Prostate gland (tissue), 2 donors: ENCODE measurements around the gene SLC5A1. TPM values are rescaled to one million over a fixed set of nuclear protein-coding genes. Genes with fewer than 3 reads are reported as not detected.

ENCODE experiments used
- DNase-seq: peaks from one replicate; pipeline ENCODE4 v3.0.0-alpha.2; 2019; ENCODE audit warnings: low spot score
- H3K27ac ChIP-seq, 2 donors: fragments of 200-600 bp; sonication (generic); 2 replicates each; pipeline ENCODE4 v1.5.1; 2017 to 2019
- H3K27me3 ChIP-seq: fragments of 200-600 bp; sonication (generic); replicated peaks from 2 replicates; pipeline ENCODE4 v1.5.1; 2019; ENCODE audit not compliant: insufficient read depth
- H3K36me3 ChIP-seq, 2 donors: fragments of 200-600 bp; sonication (generic); 1 replicate in 1 of 2; 2 replicates in 1 of 2; pipeline versions ENCODE4 v1.5.1 to v1.8.1; 2017 to 2019
- H3K4me1 ChIP-seq: fragments of 200-600 bp; sonication (generic); replicated peaks from 2 replicates; pipeline ENCODE4 v1.5.1; 2019
- H3K4me3 ChIP-seq, 2 donors: fragments of 200-600 bp; sonication (generic); 2 replicates each; pipeline ENCODE4 v1.5.1; 2017 to 2019
- H3K9me3 ChIP-seq: fragments of 200-600 bp; sonication (generic); 2 replicates; pipeline ENCODE4 v1.5.1; 2017
- POLR2A ChIP-seq: fragments of 450-650 bp; IDR thresholded peaks from one replicate; pipeline ENCODE4 v1.6.1; 2016; ENCODE audit warnings: antibody characterized with exemption, mild to moderate bottlenecking
- POLR2AphosphoS5 ChIP-seq: sonication (generic); formaldehyde crosslinking; IDR thresholded peaks from one replicate; pipeline ENCODE4 v1.6.1; 2017; ENCODE audit warnings: antibody characterized with exemption
- WGBS: methylation state at CpG from one replicate; pipeline ENCODE4 v1.1.5; 2018; 5-methylcytosine and 5-hydroxymethylcytosine counted together
- intact Hi-C: fragments of 100-400 bp; cut with DNase I; formaldehyde crosslinking; loops from one replicate; pipeline ENCODE4 v1.14.2; 2022
- total RNA-seq, 2 donors: library from RNA; depleted of rRNA; stranded (reverse); fragments of >200 nt; gene quantifications; one replicate each; pipeline ENCODE4 v1.1.0, GENCODE V29; 2016
- TF ChIP-seq, protein P1 (sequence below), 4 experiments: fragments of 200-600 bp in 2 of 4; fragments of 450-650 bp in 2 of 4; sonication (generic) in 2 of 4; IDR thresholded peaks; 1 replicate in 3 of 4; 2 replicates in 1 of 4; pipeline ENCODE4 v1.5.1; 2016 to 2019; ENCODE audit warnings: antibody characterized with exemption in 4 of 4, mild to moderate bottlenecking in 2 of 4, moderate library complexity in 2 of 4

SLC5A1 gene
- total RNA-seq, 2 donors from 2014 or later, result 2.9 to 4.8 TPM

DNA sequence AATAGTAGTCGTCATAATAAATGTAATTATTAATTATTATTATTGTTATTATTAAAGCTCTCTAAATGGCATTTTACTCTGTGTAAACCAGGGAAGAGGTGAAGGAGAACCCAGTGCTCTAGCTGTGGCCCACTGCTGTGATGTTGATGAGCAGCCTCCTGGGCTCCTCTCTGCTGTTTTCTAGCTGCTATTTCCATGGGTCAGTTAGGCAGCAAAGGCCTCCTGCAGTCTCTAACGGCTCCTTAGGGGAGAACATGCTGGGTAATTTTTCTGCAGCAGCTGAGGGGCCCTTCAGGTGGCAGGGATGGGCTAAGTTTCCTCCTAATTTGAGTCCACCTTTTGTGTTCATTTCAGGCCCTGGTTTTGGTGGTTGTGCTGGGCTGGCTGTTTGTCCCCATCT, 24.6 kb downstream of the SLC5A1 start:
- DNase-seq, result no peak
- TF ChIP-seq POLR2A (no peak), POLR2AphosphoS5 (no peak)
- TF ChIP-seq, protein P1, sequence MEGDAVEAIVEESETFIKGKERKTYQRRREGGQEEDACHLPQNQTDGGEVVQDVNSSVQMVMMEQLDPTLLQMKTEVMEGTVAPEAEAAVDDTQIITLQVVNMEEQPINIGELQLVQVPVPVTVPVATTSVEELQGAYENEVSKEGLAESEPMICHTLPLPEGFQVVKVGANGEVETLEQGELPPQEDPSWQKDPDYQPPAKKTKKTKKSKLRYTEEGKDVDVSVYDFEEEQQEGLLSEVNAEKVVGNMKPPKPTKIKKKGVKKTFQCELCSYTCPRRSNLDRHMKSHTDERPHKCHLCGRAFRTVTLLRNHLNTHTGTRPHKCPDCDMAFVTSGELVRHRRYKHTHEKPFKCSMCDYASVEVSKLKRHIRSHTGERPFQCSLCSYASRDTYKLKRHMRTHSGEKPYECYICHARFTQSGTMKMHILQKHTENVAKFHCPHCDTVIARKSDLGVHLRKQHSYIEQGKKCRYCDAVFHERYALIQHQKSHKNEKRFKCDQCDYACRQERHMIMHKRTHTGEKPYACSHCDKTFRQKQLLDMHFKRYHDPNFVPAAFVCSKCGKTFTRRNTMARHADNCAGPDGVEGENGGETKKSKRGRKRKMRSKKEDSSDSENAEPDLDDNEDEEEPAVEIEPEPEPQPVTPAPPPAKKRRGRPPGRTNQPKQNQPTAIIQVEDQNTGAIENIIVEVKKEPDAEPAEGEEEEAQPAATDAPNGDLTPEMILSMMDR (IDR thresholded peaks at IDR 0.05), result no peak
- H3K4me3 ChIP-seq, result no peak overlapping the region
- H3K27me3 ChIP-seq, result no peaks in the 10 kb centered on the region
- H3K27ac ChIP-seq, result no peak overlapping the region
- 44% methylated on average over 2 of the region's 2 CpGs for WGBS
- H3K4me1 ChIP-seq, result no peaks in the 10 kb centered on the region
- intact Hi-C loops, result no loop called here
- no peaks in the 10 kb centered on the region for H3K36me3 ChIP-seq
- no peaks in the 10 kb centered on the region for H3K9me3 ChIP-seq

DNA sequence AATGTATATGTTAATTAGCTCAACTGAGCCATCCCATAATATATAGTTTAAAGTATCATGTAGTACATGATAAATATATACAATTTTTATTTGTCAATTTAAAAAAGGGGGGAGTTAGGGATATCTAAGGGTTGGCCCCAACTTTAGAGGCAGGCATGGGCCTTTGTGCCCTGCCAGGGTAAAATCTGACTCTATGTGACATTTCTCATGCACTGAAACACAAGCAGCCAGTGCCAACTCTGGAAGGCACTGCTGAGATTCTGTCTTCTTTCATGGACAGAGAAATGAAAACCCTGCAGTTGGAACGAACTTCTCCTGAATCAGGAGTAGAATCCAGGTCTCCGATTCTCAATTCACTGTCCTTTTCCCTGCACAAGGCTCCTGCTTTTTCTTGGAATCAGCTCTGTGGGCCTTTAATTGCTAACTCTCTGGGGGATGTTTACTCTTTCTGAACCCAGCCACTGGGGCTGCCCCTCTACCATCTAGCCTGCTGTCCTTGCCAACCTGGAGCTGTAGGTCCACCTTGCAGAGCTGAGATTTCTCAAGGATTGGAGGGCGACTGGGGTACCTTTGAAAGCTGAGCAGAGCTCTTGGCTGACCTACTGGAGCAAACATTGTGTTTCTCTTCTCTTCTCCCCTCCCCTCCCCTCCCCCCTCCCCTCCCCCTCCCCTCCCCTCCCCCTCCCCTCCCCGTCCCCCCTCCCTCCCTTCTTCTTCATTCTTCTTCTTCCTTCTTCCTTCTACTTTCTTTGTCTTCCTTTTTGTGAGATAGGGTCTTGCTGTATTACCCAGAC, 26.7 kb downstream of the SLC5A1 start:
- H3K27ac ChIP-seq, result no peak overlapping the region
- H3K4me3 ChIP-seq, result no peak overlapping the region
- H3K4me1 ChIP-seq, result no peaks in the 10 kb centered on the region
- no peak for DNase-seq
- WGBS, result 73% methylated on average over 4 of the region's 4 CpGs
- no peaks in the 10 kb centered on the region for H3K36me3 ChIP-seq
- H3K9me3 ChIP-seq, result no peaks in the 10 kb centered on the region
- no peaks in the 10 kb centered on the region for H3K27me3 ChIP-seq
- TF ChIP-seq, protein P1 (IDR thresholded peaks at IDR 0.05), result no peak
- TF ChIP-seq POLR2A (no peak), POLR2AphosphoS5 (no peak)
- intact Hi-C loops, result no loop called here

DNA sequence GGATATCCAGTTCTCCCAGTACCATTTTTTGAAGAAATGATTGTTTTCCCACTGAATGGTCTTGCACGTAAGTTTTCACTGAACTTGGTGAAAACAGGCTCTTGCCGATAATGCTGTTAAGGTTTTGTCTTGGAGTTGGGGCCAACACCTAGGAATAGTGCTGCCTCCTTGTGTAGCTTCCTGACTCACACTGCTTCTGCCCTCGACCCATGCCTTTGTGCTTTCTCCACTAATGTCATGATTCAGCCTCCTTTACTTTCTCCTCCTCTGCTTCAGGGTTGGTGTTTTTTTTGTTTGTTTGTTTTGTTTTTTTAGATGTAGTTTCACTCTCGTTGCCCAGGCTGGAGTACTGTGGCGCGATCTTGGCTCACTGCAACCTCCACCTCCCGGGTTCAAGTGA, 30.2 kb downstream of the SLC5A1 start:
- WGBS, result 86% methylated on average over 7 of the region's 7 CpGs

DNA sequence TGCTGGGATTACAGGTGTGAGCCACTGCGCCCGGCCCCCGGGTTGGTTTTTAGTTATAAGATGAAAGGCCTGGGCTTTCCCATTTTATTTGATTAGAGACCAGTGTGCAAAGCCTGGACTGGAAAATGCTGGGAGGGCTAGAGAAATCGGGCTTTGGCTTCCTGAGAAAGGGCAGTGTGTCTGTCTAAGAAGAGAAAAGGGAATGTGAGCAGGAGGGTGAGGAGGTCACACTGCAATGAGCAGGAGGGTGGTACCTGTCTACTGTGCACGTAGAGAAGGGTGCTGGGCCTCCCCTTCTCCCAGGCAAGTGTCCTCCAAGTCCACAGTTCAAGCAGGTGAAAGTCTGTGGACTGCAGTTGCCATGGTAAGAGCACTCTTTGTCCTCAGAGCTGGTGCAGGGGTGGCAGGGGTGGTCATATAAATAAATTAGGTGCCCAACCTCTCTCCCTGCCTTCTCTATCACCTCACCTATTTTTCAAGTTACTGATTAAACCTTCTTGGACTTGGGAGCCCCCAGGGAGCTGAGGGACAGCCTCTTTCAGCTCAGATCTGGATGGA, 30.8 kb downstream of the SLC5A1 start:
- TF ChIP-seq POLR2A, result no peak
- TF ChIP-seq, protein P1 (IDR thresholded peaks at IDR 0.05), result no peak
- TF ChIP-seq POLR2AphosphoS5, result no peak
- DNase-seq, result no peak
- no peak overlapping the region for H3K27ac ChIP-seq
- no peaks in the 10 kb centered on the region for H3K27me3 ChIP-seq
- H3K4me1 ChIP-seq, result no peaks in the 10 kb centered on the region
- H3K36me3 ChIP-seq, result no peaks in the 10 kb centered on the region
- intact Hi-C loops, result no loop called here
- H3K4me3 ChIP-seq, result no peak overlapping the region
- H3K9me3 ChIP-seq, result no peaks in the 10 kb centered on the region
- WGBS, result 75% methylated on average over 5 of the region's 5 CpGs

More for the DNA sequence above, 30.2 kb downstream of the SLC5A1 start:
- Histone ChIP-seq H3K4me3 (no peak overlapping the region), H3K36me3 (no peaks in the 10 kb centered on the region), H3K9me3 (no peaks in the 10 kb centered on the region), H3K27me3 (no peaks in the 10 kb centered on the region), H3K27ac (no peak overlapping the region), H3K4me1 (no peaks in the 10 kb centered on the region)
- TF ChIP-seq POLR2A, result no peak
- no peak for TF ChIP-seq POLR2AphosphoS5
- TF ChIP-seq, protein P1 (IDR thresholded peaks at IDR 0.05), result no peak
- intact Hi-C loops, result no loop called here
- DNase-seq, result no peak
